GM18517 (cell line): Measurements from ENCODE around the gene IRF8.
A peak's percentile ranks its signal among the peaks of the same experiment; 100 is the strongest.
"Not testable (repeated sequence)": the region's sequence is repeated elsewhere in the genome, so short reads cannot be mapped to it uniquely, and the experiment has no call there.

ENCODE experiments used
- ATAC-seq: cut with Tn5 transposase; IDR thresholded peaks from one replicate; pipeline ENCODE4 v1.9.1; 2021; ENCODE audit warnings: mild to moderate bottlenecking, moderate library complexity; ENCODE audit not compliant: unreplicated experiment

The IRF8 gene

GRCh38 chr16:85868495-85868894 is 30.5 kb upstream of the IRF8 start:
- no peak for ATAC-seq

GRCh38 chr16:85869206-85869605 is 29.8 kb upstream of the IRF8 start:
- ATAC-seq: no peak

GRCh38 chr16:85869785-85870558 is 29.0 kb upstream of the IRF8 start:
- ATAC-seq: no peak

- ATAC-seq: no peak
These were observed 27.2 kb upstream of the IRF8 start for GRCh38 chr16:85871756-85872155.

GRCh38 chr16:85872734-85873133 is 26.2 kb upstream of the IRF8 start:
- no peak for ATAC-seq

- ATAC-seq: no peak
These were observed 25.8 kb upstream of the IRF8 start for GRCh38 chr16:85873153-85873552.

GRCh38 chr16:85874031-85874430 is 24.9 kb upstream of the IRF8 start:
- ATAC-seq: not testable (repeated sequence)

- no peak for ATAC-seq
These were observed 20.6 kb upstream of the IRF8 start for GRCh38 chr16:85878407-85878806.

GRCh38 chr16:85878875-85879274 is 20.1 kb upstream of the IRF8 start:
- ATAC-seq: no peak

- no peak for ATAC-seq
These were observed 19.4 kb upstream of the IRF8 start for GRCh38 chr16:85879549-85879948.

- peak; percentile 75 for ATAC-seq
These were observed 18.8 kb upstream of the IRF8 start for GRCh38 chr16:85879975-85880831.

- no peak for ATAC-seq
These were observed 18.1 kb upstream of the IRF8 start for GRCh38 chr16:85880861-85881260.

- ATAC-seq: no peak
These were observed 17.5 kb upstream of the IRF8 start for GRCh38 chr16:85881436-85881835.

- ATAC-seq: no peak
These were observed 16.7 kb upstream of the IRF8 start for GRCh38 chr16:85882181-85882810.

GRCh38 chr16:85883813-85884212 is 15.1 kb upstream of the IRF8 start:
- no peak for ATAC-seq

GRCh38 chr16:85884808-85885463 is 14.0 kb upstream of the IRF8 start:
- no peak for ATAC-seq

- no peak for ATAC-seq
These were observed 13.4 kb upstream of the IRF8 start for GRCh38 chr16:85885537-85885936.

GRCh38 chr16:85888405-85889331 is 10.3 kb upstream of the IRF8 start:
- ATAC-seq: peak; percentile 89

GRCh38 chr16:85891033-85891775 is 7.8 kb upstream of the IRF8 start:
- ATAC-seq: no peak
